Glutamatergic neuron (in vitro differentiated cells): Measurements from ENCODE around the gene SUOX. TPM values are rescaled to one million over a fixed set of nuclear protein-coding genes. Genes with fewer than 3 reads are reported as not detected.

ENCODE experiments used
- DNase-seq: peaks from one replicate; pipeline ENCODE4 v3.0.0; 2022
- H3K27ac Mint-ChIP-seq: one replicate; pipeline ENCODE4 v1.8.0; 2020; ENCODE audit warnings: mild to moderate bottlenecking, mixed read lengths, inconsistent platforms; ENCODE audit not compliant: unreplicated experiment
- H3K27me3 Mint-ChIP-seq: one replicate; pipeline ENCODE4 v1.8.0; 2020; ENCODE audit warnings: mild to moderate bottlenecking, moderate library complexity, mixed read lengths, inconsistent platforms; ENCODE audit not compliant: unreplicated experiment
- H3K36me3 Mint-ChIP-seq: one replicate; pipeline ENCODE4 v1.8.0; 2020; ENCODE audit warnings: mild to moderate bottlenecking, mixed read lengths, inconsistent platforms; ENCODE audit not compliant: unreplicated experiment
- H3K4me1 Mint-ChIP-seq: one replicate; pipeline ENCODE4 v1.8.0; 2020; ENCODE audit warnings: mild to moderate bottlenecking, low read depth, mixed read lengths, inconsistent platforms; ENCODE audit not compliant: unreplicated experiment
- H3K4me3 Mint-ChIP-seq: one replicate; pipeline ENCODE4 v1.8.0; 2020; ENCODE audit warnings: mild to moderate bottlenecking, mixed read lengths, inconsistent platforms; ENCODE audit not compliant: unreplicated experiment
- H3K9me3 Mint-ChIP-seq: one replicate; pipeline ENCODE4 v1.8.0; 2020; ENCODE audit warnings: mild to moderate bottlenecking, moderate library complexity, mixed read lengths, inconsistent platforms; ENCODE audit not compliant: unreplicated experiment
- CTCF ChIP-seq: fragments of 200-600 bp; sonication (generic); IDR thresholded peaks from one replicate; pipeline ENCODE4 v1.5.0; 2021; ENCODE audit not compliant: partially characterized antibody, unreplicated experiment
- total RNA-seq: library from RNA; stranded (reverse); fragmentation: NEBNext Ultra II Directional; extraction: Animal tissue kit (Norgen Biotek cat#: 25700); gene quantifications from one replicate; pipeline ENCODE4 v1.2.1, GENCODE V29; 2021; ENCODE audit not compliant: unreplicated experiment

Gene SUOX
- total RNA-seq, 1 donor from 2014 or later = 23.9 TPM

DNA sequence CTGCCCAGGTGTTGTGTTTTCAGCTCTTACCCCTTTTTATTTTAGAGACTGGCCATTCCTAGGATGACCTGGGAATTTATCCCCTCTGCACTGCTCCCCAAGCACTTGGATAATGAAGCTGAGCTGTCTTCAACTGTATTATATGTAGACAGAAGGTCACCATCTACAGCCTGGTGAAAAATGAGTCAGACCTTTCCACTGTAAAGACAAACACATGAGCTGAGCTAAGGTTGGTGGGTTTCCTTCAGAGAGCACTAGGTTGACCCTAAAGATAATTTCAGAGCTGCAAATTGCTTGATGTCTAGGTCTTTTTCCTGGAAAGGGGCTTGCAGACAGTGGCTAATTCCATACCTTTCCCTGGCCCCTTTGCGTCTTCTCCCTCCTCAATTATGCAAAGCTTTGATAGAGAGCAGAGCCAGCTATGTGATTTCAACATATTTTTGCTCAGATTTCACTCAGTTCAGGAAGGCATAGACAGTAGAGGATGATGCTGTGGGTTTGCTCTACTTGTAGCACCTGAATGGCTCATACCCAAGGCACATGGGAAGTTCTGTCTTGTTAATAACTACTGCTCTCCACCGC lies 14.5 kb downstream of the SUOX start:
- H3K36me3 Mint-ChIP-seq = no peaks in the 10 kb centered on the region
- H3K27ac Mint-ChIP-seq = no peak overlapping the region
- TF ChIP-seq CTCF = no peak
- peaks cover 6% of the 10 kb centered on the region for H3K27me3 Mint-ChIP-seq
- H3K4me1 Mint-ChIP-seq = peaks cover 5% of the 10 kb centered on the region
- H3K4me3 Mint-ChIP-seq = no peak overlapping the region
- peaks cover 4% of the 10 kb centered on the region for H3K9me3 Mint-ChIP-seq
- no peak for DNase-seq

DNA sequence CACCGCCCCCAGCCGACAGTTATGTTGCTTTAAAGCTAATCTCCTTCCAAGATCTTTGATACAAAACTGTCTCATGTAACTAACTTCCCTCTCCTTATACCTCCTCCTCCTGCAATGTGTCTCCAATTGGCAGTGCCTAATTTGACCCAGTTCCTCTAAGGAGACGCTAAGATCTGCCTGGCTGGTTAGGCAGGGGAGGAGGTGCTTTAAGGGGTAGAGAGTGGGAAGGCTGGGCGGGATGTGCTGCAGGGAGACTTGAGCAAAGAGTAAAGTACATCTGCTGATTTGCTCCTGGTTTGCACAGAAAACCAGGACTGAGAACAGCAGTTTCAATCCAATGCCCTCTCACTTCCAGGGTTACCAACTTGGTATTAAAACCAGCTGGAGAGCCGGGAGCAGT lies 16.4 kb downstream of the SUOX start:
- H3K4me3 Mint-ChIP-seq = no peak overlapping the region
- peaks cover 4% of the 10 kb centered on the region for H3K27me3 Mint-ChIP-seq
- H3K36me3 Mint-ChIP-seq = no peaks in the 10 kb centered on the region
- H3K9me3 Mint-ChIP-seq = peaks cover 2% of the 10 kb centered on the region
- no peak for DNase-seq
- peaks cover 3% of the 10 kb centered on the region for H3K4me1 Mint-ChIP-seq
- no peak overlapping the region for H3K27ac Mint-ChIP-seq
- TF ChIP-seq CTCF = no peak

- DNase-seq = no peak
- Mint-ChIP-seq H3K4me1 (peaks cover 3% of the 10 kb centered on the region), H3K36me3 (no peaks in the 10 kb centered on the region), H3K9me3 (peaks cover 2% of the 10 kb centered on the region), H3K27me3 (peaks cover 4% of the 10 kb centered on the region), H3K4me3 (no peak overlapping the region), H3K27ac (no peak overlapping the region)
- TF ChIP-seq CTCF = no peak
Observed at GRCh38 chr12:56014205-56014604, 17.1 kb downstream of the SUOX start.

DNA sequence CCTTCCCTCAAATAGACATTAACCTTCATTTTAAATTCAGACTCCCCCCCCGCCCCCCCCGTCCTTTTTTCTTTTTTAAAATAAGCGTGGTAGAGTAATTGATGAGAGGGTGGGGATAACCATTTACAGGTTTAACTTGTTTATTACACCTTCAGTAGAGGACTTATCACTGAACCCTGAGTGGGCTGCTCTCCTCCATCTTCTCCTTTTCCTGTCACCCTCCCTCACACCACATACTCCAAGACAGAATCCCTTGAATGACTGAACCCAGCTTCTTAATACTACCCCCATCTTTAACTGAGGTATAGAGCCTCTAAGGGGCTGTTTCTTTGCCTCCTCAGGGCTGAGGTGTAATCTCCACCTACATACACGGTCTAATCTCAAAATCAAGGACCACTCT lies 20.1 kb downstream of the SUOX start:
- Mint-ChIP-seq H3K4me3 (no peak overlapping the region), H3K4me1 (peaks cover 13% of the 10 kb centered on the region), H3K27ac (no peak overlapping the region), H3K27me3 (peaks cover 18% of the 10 kb centered on the region), H3K9me3 (peaks cover 10% of the 10 kb centered on the region), H3K36me3 (no peaks in the 10 kb centered on the region)
- no peak for TF ChIP-seq CTCF
- no peak for DNase-seq

DNA sequence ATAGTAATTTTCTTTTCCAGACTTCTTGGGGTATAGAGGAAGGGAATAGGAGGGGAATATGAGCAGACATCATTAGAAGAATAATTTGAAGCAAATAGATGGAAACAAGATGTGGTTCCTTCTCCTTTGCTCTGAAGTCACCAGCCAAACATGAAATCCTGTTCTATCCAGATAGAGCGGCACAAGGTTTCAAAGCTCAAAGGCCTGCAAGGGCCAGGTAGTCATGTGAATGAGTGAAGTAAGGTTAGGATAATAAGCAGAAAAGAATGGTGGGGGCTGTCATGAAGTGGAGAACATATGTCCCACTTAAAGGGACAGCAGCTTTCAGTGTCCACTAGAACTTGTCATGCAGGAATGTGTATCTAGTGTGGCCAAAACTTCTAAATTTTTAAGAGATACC lies 21.3 kb downstream of the SUOX start:
- no peak overlapping the region for H3K4me3 Mint-ChIP-seq
- peaks cover 15% of the 10 kb centered on the region for H3K4me1 Mint-ChIP-seq
- H3K9me3 Mint-ChIP-seq = peaks cover 13% of the 10 kb centered on the region
- H3K27me3 Mint-ChIP-seq = peaks cover 17% of the 10 kb centered on the region
- no peak for TF ChIP-seq CTCF
- DNase-seq = no peak
- H3K27ac Mint-ChIP-seq = no peak overlapping the region
- H3K36me3 Mint-ChIP-seq = no peaks in the 10 kb centered on the region
